DOHH2 (cell line): Measurements from ENCODE around the gene DENND1A.

Source experiments
- EZH2phosphoT487 ChIP-seq: fragments of 200-600 bp; sonication (generic); IDR thresholded peaks from 2 replicates; pipeline ENCODE4 v1.6.1; 2017; ENCODE audit warnings: borderline replicate concordance, mild to moderate bottlenecking, antibody characterized with exemption, low read length, moderate library complexity, mixed read lengths
- TF ChIP-seq, protein P1 (sequence below): fragments of 200-600 bp; sonication (generic); IDR thresholded peaks from one replicate; pipeline ENCODE4 v1.5.1; 2014; ENCODE audit warnings: antibody characterized with exemption, mild to moderate bottlenecking, low read depth, low read length; ENCODE audit not compliant: poor library complexity, severe bottlenecking

DNA sequence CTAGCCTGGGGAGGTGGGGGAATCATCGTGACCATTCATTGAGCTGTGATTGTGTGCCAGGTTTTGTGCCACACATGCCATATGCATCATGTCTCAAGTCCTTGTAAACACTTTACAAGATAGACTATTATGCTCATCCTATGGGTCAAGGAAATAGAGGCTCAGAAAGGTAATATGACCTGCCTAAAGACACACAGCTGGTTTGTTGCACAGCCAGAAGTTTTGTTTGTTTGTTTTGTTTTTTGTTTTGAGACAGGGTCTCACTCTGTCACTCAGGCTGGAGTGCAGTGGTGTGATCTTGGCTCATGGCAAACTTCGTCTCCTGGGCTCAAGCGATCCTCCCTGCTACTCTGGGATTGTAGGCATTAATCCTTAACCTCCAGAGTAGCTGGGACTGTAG lies 595.3 kb downstream of the DENND1A start:
- TF ChIP-seq, protein P1, sequence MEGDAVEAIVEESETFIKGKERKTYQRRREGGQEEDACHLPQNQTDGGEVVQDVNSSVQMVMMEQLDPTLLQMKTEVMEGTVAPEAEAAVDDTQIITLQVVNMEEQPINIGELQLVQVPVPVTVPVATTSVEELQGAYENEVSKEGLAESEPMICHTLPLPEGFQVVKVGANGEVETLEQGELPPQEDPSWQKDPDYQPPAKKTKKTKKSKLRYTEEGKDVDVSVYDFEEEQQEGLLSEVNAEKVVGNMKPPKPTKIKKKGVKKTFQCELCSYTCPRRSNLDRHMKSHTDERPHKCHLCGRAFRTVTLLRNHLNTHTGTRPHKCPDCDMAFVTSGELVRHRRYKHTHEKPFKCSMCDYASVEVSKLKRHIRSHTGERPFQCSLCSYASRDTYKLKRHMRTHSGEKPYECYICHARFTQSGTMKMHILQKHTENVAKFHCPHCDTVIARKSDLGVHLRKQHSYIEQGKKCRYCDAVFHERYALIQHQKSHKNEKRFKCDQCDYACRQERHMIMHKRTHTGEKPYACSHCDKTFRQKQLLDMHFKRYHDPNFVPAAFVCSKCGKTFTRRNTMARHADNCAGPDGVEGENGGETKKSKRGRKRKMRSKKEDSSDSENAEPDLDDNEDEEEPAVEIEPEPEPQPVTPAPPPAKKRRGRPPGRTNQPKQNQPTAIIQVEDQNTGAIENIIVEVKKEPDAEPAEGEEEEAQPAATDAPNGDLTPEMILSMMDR = no peak
- no peak for TF ChIP-seq EZH2phosphoT487
